Left ventricle myocardium inferior (tissue), 1 donor: ENCODE measurements around the gene CNOT8. TPM values are rescaled to one million over a fixed set of nuclear protein-coding genes. Genes with fewer than 3 reads are reported as not detected.

ENCODE experiments used
- DNase-seq: peaks from one replicate; pipeline ENCODE4 v3.0.0-alpha.2; 2020
- H3K27ac ChIP-seq: fragments of 200-600 bp; replicated peaks from 2 replicates; pipeline ENCODE4 v1.8.0; 2021
- H3K27me3 ChIP-seq: fragments of 200-600 bp; 2 replicates; pipeline ENCODE4 v1.8.0; 2021; ENCODE audit warnings: low read depth
- H3K36me3 ChIP-seq: fragments of 200-600 bp; 2 replicates; pipeline ENCODE4 v1.8.0; 2021
- H3K4me1 ChIP-seq: fragments of 200-600 bp; 2 replicates; pipeline ENCODE4 v1.8.0; 2021
- H3K4me3 ChIP-seq: fragments of 200-600 bp; 2 replicates; pipeline ENCODE4 v1.8.0; 2021; ENCODE audit warnings: mild to moderate bottlenecking, moderate library complexity
- H3K9me3 ChIP-seq: fragments of 200-600 bp; replicated peaks from 2 replicates; pipeline ENCODE4 v1.8.0; 2021
- CTCF ChIP-seq: fragments of 200-600 bp; IDR thresholded peaks from 2 replicates; pipeline ENCODE4 v1.8.0; 2021; ENCODE audit warnings: antibody characterized with exemption, mild to moderate bottlenecking, borderline replicate concordance
- intact Hi-C: fragments of 100-400 bp; cut with micrococcal nuclease; formaldehyde crosslinking; loops from one replicate; pipeline ENCODE4 v1.11.0; 2022
- total RNA-seq: library from RNA; stranded (reverse); fragmentation: NEBNext Ultra II Directional; extraction: Animal tissue kit (Norgen Biotek cat#: 25700); gene quantifications from one replicate; pipeline ENCODE4 v1.2.1, GENCODE V29; 2021
- donor health status: DM: no; HTN: yes; CAD: no; lungs with severe emphysema.

The CNOT8 gene
- total RNA-seq, 1 donor from 2014 or later, result 23.3 TPM

GRCh38 chr5:154815025-154815424 lies 43.4 kb upstream of the CNOT8 start:
- no peak for DNase-seq
- no peaks in the 10 kb centered on the region for H3K27me3 ChIP-seq
- H3K9me3 ChIP-seq, result no peaks in the 10 kb centered on the region
- no peak for TF ChIP-seq CTCF
- H3K4me3 ChIP-seq, result no peak overlapping the region
- no peak overlapping the region for H3K27ac ChIP-seq
- H3K36me3 ChIP-seq, result peaks cover 85% of the 10 kb centered on the region
- H3K4me1 ChIP-seq, result peaks cover 45% of the 10 kb centered on the region
- intact Hi-C loops, result no loop called here

- no peak for DNase-seq
- Histone ChIP-seq H3K4me1 (peaks cover 45% of the 10 kb centered on the region), H3K4me3 (no peak overlapping the region), H3K27me3 (no peaks in the 10 kb centered on the region), H3K36me3 (peaks cover 85% of the 10 kb centered on the region), H3K9me3 (no peaks in the 10 kb centered on the region), H3K27ac (peak overlapping the region; percentile 53)
- intact Hi-C loops, result no loop called here
- no peak for TF ChIP-seq CTCF
These were observed 42.7 kb upstream of the CNOT8 start for GRCh38 chr5:154815684-154816247.

GRCh38 chr5:154816891-154817492 lies 41.4 kb upstream of the CNOT8 start:
- no peaks in the 10 kb centered on the region for H3K27me3 ChIP-seq
- peaks cover 43% of the 10 kb centered on the region for H3K4me1 ChIP-seq
- intact Hi-C loops, result no loop called here
- no peak overlapping the region for H3K4me3 ChIP-seq
- no peak for TF ChIP-seq CTCF
- H3K36me3 ChIP-seq, result peaks cover 86% of the 10 kb centered on the region
- H3K27ac ChIP-seq, result peak overlapping the region; percentile 53
- DNase-seq, result no peak
- no peaks in the 10 kb centered on the region for H3K9me3 ChIP-seq

GRCh38 chr5:154817815-154818214 lies 40.6 kb upstream of the CNOT8 start:
- Histone ChIP-seq H3K4me3 (no peak overlapping the region), H3K27ac (peak overlapping the region; percentile 53), H3K36me3 (peaks cover 87% of the 10 kb centered on the region), H3K9me3 (no peaks in the 10 kb centered on the region), H3K4me1 (peaks cover 43% of the 10 kb centered on the region), H3K27me3 (no peaks in the 10 kb centered on the region)
- intact Hi-C loops, result no loop called here
- TF ChIP-seq CTCF, result no peak
- DNase-seq, result no peak

- no peak for TF ChIP-seq CTCF
- Histone ChIP-seq H3K4me1 (peaks cover 39% of the 10 kb centered on the region), H3K9me3 (no peaks in the 10 kb centered on the region), H3K36me3 (peaks cover 89% of the 10 kb centered on the region), H3K4me3 (no peak overlapping the region), H3K27ac (peak overlapping the region; percentile 21), H3K27me3 (no peaks in the 10 kb centered on the region)
- DNase-seq, result no peak
- intact Hi-C loops, result no loop called here
These were observed 39.8 kb upstream of the CNOT8 start for GRCh38 chr5:154818471-154819116.
